NOMO-1 treated with DMSO at 0.1 percent for 48 hours (cell line): ENCODE data around the gene FBXL12.
"Not testable (repeated sequence)": the region's sequence is repeated elsewhere in the genome, so short reads cannot be mapped to it uniquely, and the experiment has no call there.

ENCODE experiments used
- DNase-seq: peaks from one replicate; lab custom pipeline; 2025; ENCODE audit not compliant: unreplicated experiment; lab: John Stamatoyannopoulos, UW

FBXL12 gene

DNA sequence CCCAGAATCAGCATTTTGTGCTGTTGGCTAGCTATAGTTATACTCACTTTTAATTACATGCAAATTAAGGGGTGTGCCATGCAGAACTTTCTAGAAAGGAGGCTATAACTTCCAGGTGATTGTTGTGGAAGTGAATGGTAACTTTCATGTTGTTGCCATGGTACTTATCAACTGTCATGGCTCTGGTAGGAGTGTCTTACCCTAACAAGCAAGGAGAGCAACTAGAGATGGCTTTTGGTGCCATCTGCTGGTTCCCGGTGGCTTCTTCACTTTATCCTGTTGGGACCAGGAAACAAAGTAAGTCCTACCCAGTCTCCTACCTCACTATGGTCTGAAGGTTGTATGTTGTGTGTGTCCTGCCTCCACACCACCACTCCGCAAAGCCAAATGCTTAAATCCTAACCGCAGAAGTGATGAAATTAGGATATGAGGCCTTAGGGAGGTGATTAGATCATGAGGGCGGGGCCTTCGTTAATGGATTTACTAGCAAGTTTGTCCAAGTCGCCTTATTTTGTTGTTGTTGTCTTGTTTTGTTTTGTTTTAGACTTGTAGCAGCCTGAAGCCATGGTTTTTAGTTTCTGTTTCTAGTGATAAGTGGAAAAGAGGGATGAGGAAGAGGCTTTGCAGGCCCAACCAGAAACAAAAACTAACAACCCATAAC is 22.6 kb downstream of the FBXL12 start:
- DNase-seq = peak; percentile 87

DNA sequence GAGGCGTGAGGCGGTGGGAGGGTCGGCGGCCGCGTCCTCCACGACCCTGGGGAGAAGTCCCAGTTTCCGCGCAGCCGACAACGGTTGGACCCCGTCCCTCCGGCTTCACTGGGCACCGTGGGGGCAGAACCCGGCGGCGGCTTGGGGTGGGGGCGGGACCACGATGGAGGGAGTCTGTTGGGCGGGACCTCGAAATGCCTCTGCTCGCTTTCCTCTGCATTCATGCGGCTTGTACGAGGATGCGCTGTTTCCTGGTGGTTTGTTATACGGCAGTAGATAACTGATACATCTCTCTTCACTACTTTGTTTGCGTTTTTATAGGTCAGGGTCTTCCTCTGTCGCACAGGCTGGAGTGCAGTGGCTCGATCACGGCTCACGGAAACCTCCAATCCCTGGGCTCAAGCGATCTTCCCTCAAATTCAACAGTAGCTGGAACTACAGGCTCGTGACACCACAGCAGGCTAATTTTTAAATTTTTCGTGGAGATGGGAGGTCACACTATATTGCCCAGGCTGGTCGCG is 25.7 kb downstream of the FBXL12 start:
- DNase-seq = no peak

DNA sequence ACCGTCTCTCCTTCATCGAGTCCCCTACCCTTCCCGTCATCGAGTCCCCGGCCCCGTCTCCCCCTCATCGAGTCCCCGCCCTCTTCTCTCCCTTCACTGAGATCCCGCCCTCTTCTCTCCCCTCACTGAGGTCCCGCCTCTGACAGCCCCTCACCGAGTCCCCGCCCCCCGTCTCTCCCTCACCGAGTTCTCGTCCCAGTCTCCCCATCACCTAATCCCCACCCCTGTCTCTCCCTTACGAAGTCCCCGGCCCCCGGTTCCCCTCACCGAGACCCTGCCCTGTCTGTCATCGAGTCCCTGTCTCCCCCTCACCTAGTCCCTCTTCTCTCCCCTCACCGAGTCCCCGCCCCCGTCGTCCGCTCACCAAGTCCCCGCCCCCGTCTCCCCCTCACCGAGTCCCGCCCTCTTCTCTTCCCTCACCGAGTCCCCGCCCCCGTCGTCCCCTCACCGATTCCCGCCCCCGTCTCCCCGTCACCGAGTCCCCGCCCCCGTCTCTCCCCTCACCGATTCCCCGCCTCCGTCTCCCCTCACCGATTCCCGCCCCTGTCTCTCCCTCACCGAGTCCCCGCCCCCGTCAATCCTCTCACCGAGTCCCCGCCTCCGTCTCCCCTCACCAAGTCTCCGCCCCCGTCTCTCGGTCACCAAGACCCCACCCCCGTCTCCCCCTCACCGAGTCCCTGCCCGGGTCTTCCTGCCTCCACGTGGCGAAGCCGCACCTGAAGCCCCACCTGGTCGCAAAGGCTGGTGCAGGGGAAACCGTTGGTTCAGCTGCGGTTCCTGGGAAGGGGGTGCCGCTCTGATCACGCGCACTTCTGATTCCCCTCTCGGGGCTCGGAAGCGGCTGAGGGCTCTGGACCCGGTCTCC is 26.4 kb downstream of the FBXL12 start:
- DNase-seq = peak; percentile 88

DNA sequence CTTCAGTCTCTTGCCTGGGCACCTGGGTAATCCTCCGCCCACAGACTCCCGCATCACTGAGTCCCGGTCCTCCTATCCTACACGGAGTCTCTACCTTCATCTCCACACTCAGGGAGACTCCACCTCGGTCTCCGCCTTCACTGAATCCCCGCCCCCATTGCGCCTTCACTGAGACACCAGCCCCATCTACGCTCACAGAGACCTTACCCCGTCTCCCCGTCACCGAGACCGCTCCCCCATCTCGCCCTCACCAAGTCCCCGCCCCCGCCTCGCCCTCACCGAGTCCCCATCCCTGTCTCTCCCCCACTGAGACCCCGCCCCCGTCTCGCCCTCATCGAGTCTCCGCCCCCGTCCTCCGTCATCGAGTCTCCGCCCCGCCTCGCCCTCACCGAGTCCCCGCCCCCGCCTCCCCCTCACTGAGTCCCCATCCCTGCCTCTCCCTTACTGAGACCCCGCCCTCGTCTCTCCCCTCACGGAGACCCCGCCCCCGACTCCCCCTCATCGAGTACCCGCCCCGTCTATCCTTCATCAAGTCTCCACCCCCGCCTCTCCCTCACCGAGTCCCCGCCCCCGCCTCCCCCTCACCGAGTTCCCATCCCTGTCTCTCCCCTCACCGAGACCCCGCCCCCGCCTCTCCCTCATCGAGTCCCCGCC is 27.2 kb downstream of the FBXL12 start:
- peak; percentile 85 for DNase-seq

DNA sequence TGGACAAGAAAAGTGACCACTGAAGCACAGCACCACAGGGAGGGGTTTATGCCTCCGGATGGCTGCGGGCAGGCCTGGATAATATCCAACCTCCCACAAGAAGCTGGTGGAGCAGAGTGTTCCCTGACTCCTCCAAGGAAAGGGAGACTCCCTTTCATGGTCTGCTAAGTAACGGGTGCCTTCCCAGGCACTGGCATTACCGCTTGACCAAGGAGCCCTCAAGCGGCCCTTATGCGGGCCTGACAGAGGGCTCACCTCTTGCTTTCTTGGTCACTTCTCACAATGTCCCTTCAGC is 27.9 kb downstream of the FBXL12 start:
- DNase-seq = not testable (repeated sequence)

DNA sequence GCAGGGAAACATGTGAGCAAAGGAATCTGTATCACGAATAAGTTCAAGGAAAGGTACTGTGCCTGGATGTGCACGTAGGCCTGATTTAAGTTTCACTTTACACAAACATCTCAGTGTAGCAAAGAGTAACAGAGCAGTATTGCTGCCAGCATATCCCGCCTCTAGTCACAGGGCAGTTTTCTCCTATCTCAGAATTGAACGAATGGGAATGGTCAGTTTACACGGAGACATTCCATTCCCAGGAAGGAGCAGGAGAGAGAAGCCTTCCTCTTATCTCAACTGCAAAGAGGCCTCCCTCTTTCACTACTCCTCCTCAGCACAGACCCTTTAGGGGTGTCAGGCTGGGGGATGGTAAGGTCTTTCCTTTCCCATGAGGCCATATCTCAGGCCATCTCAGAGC is 29.3 kb downstream of the FBXL12 start:
- DNase-seq = not testable (repeated sequence)

DNA sequence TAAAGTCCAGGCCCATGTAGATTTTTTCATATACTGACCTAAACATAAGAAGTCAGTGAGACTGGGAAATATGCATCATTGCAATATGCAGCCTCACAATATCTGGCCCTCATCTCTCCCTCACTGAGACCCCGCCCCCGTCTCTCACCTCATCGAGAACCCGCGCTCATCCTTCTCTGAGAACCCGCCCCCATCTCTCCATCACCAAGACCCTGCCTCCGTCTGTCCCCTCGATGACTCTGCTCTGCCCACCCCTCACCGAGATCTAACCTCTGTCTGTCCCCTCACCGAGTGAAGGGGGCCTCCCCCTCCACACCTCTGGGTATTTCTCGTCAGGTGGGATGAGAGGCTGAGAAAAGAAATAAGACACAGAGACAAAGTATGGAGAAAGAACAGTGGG is 29.8 kb downstream of the FBXL12 start:
- DNase-seq = no peak

DNA sequence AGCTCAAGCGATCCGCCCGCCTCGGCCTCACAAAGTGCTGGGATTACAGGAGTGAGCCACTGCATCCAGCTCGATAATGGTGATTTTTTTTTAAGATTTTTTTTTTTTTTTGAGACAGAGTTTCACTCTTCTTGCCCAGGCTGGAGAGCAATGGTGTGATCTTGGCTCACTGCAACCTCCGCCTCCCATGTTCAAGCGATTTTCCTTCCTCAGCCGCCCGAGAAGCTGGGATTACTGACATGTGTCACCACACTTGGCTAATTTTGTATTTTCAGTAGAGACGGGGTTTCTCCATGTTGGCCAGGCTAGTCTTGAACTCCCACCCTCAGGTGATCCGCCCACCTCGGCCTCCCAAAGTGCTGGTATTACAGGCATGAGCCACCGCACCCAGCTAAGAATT is 30.3 kb downstream of the FBXL12 start:
- DNase-seq = not testable (repeated sequence)

DNA sequence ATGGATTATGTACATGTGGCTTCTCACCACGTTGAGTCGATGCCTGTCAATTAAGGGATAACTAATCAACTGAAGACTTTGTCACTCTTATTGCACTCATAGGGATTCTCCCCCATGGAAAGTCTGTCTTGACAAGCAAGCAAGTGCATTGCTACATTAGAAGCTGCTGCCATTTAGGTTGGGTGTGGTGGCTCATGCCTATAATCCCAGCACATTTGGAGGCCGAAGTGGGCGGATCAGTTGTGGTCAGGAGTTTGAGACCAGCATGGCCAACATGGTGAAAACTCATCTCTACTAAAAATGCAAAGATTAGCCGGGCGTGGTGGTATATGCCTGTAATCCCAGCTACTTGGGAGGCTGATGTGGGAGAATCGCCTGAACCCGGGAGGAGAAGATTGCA is 32.1 kb downstream of the FBXL12 start:
- no peak for DNase-seq

DNA sequence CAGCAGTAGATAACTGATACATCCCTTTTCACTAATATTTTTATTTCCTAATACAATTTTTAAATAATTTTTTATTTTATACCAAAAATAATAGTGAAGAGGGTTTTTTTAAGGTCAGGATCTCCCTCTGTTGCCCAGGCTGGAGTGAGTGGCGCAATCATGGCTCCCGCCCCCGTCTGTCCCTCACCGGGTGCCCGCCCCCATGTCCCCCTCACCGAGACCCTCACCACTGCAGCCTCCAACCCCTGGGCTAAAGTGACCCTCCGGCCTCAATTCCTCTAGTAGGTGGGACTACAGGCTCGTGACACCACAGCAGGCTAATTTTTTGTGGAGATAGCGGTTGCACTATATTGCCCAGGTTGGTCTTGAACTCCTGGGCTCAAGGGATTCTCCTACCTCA is 32.5 kb downstream of the FBXL12 start:
- no peak for DNase-seq

DNA sequence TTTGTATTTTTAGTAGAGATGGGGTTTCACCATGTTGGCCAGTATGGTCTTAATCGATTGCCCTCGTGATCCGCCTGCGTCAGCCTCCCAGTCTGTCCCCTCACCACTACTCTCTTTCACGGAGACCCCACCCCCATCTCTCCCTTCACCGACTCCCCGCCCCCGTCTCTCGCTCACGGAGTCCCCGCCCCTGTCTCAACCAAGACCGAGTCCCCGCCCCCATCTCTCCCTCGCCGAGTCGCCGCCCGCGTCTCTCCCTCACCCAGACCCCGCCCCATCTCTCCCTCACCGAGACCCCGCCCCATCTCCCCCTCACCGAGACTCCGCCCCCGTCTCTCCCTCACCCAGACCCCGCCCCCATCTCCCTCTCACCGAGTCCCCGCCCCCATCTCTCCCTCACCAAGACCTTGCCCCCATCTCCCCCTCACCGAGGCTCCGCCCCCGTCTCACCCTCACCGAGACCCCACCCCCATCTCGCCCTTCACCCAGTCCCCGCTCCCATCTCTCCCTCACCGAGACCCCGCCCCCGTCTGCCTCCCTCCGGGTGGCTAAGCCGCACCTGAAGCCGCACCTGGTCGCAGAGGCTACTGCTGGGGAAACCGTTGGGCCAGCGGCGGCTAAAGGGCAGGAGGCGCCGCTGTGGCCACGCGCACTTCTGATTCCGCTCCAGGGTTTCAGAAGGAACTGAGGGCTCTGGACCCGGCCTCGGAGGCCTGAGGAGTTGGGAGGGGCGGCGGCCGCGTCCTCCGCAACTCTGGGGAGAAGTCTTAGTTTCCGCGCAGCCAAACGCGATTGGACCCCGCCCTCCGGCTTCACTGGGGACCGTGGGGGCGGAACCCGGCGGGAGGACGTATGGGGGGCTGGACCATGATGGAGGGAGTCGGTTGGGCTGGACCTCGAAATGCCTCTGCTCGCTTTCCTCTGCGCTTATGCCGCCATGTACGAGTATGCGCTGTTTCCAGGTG is 33.2 kb downstream of the FBXL12 start:
- DNase-seq = peak; percentile 92

DNA sequence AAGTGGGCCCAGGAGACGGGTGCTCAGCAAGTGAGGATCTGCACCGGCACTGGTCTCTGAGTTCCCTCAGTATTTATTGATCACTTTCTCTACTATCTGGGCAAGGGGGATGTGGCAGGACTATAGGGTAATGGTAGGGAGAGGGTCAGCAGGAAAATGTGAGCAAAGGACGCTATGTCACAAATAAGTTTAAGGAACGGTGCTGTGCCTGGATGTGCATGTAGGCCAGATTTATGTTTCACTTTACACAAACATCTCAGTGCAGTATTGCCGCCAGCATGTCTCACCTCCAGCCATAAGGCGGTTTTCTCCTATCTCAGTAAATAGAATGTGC is 34.7 kb downstream of the FBXL12 start:
- not testable (repeated sequence) for DNase-seq

DNA sequence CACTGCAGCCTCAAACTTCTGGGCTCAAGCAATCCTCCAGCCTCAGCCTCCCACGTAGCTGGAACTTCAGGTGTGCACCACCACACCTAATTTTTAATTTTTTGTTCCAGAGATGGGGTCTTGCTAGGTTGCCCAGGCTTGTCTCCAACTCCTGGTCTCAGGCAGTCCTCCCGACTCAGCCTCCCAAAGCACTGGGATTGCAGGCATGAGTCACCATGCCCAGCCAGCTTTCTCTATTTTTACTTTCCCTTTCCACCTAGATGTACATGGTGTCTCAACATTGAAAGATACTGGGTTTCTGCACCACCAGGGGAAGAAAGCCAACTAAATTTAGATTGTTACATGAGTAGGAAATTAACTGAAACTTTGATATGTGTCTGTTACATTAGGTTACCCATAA is 36.5 kb downstream of the FBXL12 start:
- no peak for DNase-seq

DNA sequence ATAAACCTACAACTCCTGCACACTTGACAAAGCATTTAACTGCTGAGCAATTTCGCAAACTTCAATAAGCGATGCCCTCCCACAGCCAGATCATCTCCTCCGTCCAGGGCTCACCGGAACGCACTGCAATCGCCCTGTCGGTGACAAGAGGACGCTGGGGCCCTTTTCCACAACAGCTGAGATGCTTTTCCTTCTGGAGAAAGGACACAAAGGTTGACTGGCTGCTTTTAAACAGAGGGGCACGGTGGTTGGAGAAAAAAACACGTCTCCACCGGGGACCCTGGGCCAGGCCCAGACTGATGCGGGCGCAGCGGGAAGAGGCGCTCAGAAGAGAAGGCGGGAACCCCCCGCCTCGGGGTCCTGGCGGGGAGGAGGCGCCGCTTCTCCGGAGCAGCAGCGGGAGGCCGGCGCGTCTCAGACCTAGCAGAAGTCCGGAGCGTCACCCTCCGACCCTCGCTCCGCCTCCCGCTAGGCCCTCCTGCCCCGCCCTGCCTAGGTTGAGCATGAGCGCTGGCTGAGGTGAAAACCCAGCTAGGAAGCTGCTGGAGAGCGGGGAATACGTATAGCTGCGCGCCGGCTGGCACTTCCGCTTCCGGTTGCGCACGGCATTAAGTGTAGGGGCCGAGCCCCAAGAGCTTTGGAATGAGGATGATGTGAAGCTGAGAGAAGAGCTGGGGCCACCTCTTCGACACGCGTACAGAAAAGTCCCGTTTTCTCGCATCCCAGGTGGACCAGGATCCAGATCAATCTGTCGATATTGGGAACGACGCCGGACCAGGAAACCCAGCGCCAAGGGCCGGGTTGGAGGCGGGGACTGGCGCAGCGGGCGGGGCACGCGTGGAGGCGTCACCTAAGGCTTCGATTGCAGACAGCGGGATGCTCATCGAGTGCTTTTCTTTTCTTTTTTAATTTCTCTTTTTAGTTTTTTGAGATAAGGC is 50.4 kb downstream of the FBXL12 start, which contains the start of gene ZNF846:
TSS of gene ZNF846 (minus strand) at position 564 of the 938 bp plus-strand sequence. CDS start 3,788 bp downstream, outside the sequence.
- DNase-seq = peak; percentile 96
